Upper lobe of left lung (tissue), 4 donors: ENCODE data around the gene RAPGEFL1.

ENCODE experiments used
- POLR2A ChIP-seq, 4 donors: fragments of 450-650 bp; IDR thresholded peaks; one replicate each; pipeline ENCODE4 v1.5.1; 2016 to 2017; ENCODE audit warnings: antibody characterized with exemption in 4 of 4, mild to moderate bottlenecking in 2 of 4
- POLR2AphosphoS5 ChIP-seq, 2 donors: sonication (generic); formaldehyde crosslinking; IDR thresholded peaks; one replicate each; pipeline ENCODE4 v1.5.1; 2017; ENCODE audit warnings: antibody characterized with exemption in 2 of 2
- TF ChIP-seq, protein P1 (sequence below), 6 experiments: fragments of 450-650 bp in 4 of 6; fragments of 200-600 bp in 2 of 6; sonication (generic) in 2 of 6; IDR thresholded peaks; one replicate each; pipeline ENCODE4 v1.5.1; 2016 to 2019; ENCODE audit warnings: antibody characterized with exemption in 6 of 6

DNA sequence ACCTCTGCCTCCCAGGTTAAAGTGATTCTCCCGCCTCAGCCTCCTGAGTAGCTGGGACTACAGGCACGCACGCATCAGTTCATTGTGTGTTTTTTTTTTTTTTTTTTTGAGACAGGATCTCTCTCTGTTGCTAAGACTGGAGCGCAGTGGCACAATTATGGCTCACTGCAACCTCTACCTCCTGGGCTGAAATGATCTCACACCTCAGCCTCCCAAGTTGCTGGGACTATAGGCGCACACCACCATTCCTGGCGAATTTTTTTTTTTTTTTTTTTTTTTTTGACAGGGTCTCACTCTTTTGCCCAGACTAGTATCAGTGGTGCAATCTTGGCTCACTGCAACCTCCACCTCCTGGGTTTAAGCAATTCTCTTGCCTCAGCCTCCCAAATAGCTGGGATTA, 17.8 kb upstream of the RAPGEFL1 start:
- TF ChIP-seq POLR2A (IDR thresholded peaks at IDR 0.05) (no peak), POLR2AphosphoS5 (IDR thresholded peaks at IDR 0.05) (no peak)
- TF ChIP-seq, protein P1, sequence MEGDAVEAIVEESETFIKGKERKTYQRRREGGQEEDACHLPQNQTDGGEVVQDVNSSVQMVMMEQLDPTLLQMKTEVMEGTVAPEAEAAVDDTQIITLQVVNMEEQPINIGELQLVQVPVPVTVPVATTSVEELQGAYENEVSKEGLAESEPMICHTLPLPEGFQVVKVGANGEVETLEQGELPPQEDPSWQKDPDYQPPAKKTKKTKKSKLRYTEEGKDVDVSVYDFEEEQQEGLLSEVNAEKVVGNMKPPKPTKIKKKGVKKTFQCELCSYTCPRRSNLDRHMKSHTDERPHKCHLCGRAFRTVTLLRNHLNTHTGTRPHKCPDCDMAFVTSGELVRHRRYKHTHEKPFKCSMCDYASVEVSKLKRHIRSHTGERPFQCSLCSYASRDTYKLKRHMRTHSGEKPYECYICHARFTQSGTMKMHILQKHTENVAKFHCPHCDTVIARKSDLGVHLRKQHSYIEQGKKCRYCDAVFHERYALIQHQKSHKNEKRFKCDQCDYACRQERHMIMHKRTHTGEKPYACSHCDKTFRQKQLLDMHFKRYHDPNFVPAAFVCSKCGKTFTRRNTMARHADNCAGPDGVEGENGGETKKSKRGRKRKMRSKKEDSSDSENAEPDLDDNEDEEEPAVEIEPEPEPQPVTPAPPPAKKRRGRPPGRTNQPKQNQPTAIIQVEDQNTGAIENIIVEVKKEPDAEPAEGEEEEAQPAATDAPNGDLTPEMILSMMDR (IDR thresholded peaks at IDR 0.05), result no peak
